HUDEP-2 (cell line): ENCODE data around the gene GPSM1.
A peak's percentile ranks its signal among the peaks of the same experiment; 100 is the strongest.

ENCODE experiments used
- DNase-seq, 76 experiments: peaks; one replicate each; lab custom pipeline; 2025; ENCODE audit not compliant: unreplicated experiment in 76 of 76; lab: John Stamatoyannopoulos, UW

The GPSM1 gene

GRCh38 chr9:136357202-136357725, 29.9 kb downstream of the GPSM1 start:
- no peak for DNase-seq

DNA sequence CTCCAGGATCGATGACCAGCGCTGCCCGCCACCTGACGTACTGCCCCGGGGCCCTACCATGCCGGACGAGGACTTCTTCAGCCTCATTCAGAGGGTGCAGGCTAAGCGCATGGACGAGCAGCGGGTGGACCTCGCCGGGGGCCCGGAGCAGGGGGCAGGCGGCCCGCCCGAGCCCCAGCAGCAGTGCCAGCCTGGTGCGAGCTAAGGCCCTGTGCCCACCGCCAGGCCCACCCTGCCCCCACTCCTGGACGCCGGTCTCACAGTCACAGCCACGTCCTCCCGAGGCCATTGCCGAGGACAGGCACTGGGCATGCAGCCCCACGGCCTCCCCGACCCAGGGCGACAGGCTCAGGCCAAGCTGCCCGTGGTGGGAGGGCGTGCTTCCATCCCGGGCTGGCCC, 30.7 kb downstream of the GPSM1 start:
- DNase-seq: no peak

GRCh38 chr9:136358888-136359287, 31.5 kb downstream of the GPSM1 start:
- DNase-seq: no peak

DNA sequence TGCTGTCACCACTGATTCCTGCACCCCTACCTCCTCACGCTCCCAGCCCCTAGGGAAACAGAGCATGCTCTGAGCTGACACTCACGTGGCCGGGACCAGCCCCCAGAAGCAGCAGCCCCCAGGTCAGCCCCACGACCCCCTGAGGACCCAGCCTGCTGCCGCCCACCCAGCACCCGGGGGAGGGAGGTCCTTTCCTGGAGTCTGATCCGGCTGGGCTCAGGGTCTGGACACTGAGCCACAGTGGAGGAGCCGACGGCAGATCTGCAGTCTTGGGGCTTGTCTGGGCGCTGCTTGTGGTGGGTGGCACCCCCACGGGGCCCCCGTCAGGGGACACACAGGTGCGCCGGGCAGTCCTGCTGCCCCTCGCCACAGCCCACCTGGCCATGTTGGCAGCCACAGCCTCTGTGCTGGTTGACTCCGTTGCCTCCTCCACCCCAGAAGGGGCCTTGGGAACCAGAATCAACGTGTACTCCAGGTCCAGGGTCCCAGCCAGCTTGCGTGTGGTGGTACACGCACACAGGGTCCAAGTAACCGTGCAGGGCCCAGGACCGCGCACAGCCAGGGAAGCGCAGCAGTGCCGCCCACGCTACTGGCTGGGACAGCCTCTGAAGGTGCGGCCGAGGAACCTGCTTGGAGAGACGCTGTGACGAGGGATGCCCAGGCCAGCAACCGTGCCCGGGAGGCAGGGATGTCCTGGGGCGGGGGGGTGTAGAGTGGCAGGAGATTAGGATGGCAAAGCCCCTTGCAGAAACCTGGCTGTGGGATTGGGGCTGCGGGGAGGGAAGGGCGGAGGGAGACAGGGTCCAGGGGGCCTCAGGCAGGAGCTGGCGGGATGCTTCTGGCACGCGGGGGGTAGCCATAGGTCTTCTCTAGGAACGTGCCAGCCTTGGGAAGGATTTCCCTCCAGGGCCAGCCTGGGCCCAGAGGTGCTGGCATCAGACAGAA, 32.7 kb downstream of the GPSM1 start:
- DNase-seq: no peak

DNA sequence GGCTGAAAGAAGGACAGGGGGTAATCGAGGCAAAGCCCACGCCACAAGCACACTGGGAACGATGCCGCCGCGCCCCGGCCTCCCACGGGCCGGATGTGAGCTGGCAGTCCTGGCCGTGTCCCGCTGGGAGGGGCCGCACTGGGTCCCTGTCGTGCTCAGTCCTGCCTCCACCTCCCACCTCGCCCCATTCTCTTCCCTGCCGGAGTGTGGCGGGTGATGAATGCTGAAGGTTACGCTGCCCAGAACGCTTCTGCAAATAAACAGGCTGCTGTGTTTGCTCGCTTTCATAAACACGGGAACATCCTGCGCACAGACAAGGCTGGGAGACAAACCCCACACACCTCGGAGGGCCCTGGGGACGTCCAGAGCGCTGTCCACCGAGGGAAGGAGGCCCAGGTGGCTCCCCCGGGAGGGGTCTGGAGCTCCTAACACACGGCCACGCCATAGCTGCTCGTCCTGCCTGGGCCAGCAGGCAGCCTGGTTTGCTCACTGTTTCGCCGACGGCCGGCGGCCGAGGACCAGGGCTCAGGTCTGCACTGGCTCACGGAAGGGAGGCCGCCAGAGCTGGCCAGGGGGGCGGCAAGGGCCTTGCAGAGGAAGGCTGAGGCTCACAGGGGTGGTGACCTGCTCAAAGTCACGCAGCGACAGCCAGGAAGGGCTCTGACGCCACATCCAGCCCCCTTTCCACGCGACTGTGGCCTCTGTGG, 33.9 kb downstream of the GPSM1 start:
- no peak for DNase-seq

GRCh38 chr9:136361754-136362449, 34.6 kb downstream of the GPSM1 start:
- peak in 1 of 76 experiments; percentile 41 for DNase-seq

- DNase-seq: peak in 3 of 76 experiments; percentile 10 to 41 (median 11)
Observed at GRCh38 chr9:136362450-136362784, 35.1 kb downstream of the GPSM1 start.

DNA sequence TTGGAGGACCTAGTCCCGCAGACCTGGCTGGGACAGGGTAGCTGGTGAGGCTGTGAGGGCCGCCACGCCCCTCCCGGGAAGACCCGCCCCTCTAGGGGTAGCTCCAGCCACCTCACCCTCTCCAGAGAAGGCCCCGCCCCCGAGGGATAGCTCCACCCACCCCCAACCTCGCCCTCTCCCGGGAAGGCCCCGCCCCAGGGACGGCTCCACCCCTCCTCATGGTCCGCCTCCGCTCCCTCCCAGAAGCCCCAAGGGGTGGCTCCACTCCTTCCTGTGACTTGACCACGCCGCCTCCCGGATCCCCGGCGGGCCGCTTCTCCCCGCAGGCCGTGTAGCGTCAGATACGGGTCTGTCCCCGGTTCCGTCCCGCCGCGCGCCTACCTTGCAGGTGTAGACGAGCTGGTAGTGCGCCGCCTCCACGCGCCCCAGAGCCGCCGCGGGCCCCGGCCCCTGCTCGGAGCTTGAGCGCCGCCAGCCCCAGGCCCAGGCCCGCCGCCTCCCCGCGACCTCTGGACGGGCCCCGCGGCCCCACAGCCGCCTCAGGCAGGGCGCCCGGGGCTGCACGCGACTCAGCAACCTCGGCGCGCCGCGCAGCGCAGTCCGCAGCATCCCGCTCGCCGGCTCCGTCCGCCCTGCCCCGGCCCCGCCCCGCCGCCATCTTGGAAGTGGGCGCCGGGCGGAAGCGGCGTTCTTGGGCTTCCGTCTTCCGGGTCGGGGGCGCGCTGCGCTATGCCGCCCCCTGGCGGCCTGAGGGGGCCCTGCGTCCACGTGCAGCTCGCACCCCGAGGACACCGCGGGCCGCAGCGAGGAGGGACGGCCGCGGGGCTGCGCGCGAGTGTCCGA, 36.0 kb downstream of the GPSM1 start, which contains the start of gene DNLZ:
Gene DNLZ (minus strand): TSS at position 639 of the 843 bp plus-strand sequence. CDS start 30 bp downstream, at position 609.
- DNase-seq: peak; percentile 22 to 98 (median 95)

DNA sequence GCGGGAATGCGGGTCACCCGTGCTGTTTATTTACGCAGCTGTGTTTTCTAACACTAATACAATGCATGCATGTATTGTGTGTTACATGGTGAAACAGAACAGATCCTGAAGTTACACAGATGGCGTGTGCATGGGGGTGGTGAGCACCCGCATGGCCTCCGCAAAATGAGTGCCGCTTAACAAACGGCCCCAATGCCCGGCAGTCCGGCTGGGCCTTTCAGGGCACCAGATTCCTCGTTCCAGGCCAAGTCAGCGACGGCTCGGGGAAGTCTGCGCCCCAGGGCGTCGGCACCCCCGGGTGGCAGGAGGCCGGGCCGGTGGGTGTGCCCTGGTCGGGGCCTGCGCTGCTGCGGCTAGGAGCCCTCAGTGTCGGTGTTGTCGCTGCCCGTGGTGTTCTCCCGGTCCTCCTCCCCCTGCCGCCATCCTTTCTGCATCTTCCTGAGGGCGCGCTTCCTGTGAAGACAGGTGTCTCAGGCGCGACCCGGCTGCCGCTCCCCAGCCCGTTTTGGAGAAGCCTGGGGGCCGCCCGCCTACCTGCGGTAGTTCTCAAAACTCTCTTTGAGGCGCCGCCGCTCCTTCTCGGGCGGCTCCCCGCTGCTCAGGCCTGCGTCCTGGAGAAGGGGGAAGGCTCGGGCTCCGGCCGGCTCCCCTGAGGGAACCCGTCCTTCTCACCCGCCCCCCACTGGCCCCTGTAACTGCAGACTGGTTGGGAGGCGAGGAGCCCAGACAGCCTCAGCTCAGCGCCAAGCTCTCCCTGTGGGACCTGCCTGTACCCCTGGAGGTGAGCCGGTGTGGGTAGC, 36.8 kb downstream of the GPSM1 start:
- peak in 17 of 76 experiments; percentile 6 to 80 (median 34) for DNase-seq

DNA sequence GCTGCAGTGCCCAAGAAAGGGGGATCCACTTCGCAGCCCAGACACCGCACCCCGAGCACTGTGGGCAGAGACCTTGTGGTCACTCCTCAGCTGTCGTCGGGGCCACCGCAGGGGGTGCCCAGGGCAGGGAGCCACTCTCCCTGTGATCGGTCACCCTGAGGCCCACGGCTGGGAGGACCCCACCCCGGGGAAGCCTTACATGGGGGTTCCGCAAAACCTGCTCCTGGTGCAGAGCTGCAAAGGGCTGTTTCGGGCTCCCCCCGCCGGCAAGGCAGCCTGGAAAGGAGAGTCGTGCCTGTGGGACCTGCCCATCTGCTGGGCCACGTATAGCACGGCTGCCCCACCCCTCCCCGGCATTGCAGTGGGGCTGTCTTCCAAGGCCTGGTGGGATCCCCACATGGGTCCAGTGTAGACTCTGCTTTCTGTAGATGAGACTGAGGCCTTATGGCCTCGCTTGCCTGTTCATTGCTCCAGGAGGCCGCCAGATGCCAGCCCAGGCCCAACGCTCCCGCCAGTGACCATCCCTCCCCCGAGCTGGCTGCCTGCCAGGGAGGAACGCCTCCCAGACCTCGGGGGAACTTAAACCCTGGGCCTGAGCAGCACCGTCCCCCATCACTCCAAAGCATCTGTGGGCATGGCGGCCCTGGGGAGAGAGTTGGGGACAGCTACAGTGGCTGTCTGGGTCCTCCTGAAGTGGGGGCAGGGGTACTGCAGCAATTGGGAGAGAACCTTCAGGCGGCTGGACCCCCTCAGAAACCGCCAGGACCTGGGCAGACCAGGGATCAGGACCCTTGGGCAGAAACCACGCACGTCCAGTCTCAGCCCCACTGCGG, 37.8 kb downstream of the GPSM1 start:
- DNase-seq: peak in 23 of 76 experiments; percentile 5 to 63 (median 27)

GRCh38 chr9:136365775-136366222, 38.5 kb downstream of the GPSM1 start:
- no peak for DNase-seq

DNA sequence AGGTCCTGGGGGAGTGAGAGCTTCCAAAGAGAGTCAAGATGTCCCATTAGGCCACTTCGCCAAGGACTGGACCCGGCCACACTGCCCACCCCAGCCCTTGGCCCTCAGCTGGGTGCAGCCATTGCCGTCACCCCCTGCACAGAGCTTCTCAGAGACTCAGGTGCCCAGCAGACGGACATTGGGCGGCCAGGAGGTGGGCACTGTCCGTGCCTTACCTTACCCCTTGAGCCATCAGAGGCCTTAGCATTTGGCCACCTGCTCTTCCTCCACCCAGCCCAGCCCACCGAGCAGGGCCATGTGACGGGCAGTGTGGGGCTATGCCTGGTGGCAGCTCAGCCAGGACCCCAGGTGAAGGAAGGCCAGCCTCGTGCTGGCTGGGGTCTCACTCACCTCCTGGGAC, 39.5 kb downstream of the GPSM1 start:
- DNase-seq: no peak

DNA sequence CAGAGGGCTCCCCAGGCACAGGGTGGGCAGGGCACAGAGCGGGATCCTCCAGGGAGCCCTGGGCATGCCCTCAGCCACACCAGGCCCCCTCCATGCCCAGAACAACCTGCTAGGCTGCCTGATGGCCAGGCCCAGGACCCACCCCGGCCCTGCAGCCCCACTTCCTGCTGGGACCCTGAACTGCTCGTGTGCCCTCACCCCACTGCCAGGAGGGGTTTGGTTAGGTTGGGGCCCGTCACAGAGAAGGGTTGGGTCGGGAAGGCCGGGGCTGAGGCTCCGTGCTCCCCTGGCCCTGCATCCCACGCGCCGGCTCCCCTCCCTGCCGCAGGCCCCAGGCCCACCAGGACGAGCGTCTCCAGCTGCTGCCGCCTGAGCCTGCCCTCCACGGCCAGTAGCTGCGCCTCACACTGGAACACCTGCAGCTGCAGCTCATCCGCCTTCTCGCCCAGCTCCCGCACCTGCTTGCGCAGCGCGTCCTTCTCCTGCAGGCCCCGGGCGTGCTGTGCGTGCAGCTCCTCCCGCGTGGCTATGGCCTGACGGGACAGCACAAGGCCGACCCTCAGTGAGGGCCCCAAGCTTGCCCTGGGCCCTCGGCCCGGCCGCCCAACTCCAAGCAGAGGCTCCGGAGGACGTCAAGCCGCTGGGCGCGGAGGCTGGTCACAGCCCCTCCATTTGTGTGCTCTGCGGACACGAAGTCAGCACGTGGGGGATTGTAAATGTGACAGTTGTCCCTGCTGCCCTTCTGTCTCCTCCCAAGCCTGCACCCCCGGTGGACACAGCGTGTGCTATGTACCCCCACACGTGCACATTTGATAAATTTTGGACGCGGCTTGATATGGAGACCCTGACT, 40.2 kb downstream of the GPSM1 start:
- DNase-seq: no peak

GRCh38 chr9:136368190-136368589, 40.9 kb downstream of the GPSM1 start:
- DNase-seq: no peak

- no peak for DNase-seq
Observed at GRCh38 chr9:136370037-136370436, 42.7 kb downstream of the GPSM1 start.

- DNase-seq: no peak
Observed at GRCh38 chr9:136370687-136371532, 43.6 kb downstream of the GPSM1 start.

DNA sequence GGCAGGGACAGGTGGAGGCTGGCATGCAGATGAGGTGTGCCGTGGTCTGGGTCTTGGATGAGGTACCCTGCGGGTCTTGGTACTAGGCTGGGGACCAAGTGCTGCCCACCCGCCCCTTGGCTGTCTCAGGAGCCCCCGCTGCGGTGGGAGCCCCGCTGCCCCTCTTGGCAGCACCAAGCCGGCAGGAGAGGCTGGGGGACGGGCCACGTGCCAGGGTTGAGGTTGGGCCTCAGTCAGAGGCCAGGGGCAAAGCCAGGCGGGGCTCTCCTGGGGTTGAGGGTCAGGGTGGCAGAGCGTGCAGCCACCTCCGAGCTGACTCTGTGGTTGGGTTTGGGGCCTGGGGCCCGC, 44.2 kb downstream of the GPSM1 start:
- no peak for DNase-seq
